GM19328 (cell line): Measurements from ENCODE around the gene TIMM13.

Experiments used
- ATAC-seq: cut with Tn5 transposase; IDR thresholded peaks from one replicate; pipeline ENCODE4 v1.9.1; 2021; ENCODE audit warnings: mild to moderate bottlenecking, moderate library complexity; ENCODE audit not compliant: unreplicated experiment

Gene TIMM13

DNA sequence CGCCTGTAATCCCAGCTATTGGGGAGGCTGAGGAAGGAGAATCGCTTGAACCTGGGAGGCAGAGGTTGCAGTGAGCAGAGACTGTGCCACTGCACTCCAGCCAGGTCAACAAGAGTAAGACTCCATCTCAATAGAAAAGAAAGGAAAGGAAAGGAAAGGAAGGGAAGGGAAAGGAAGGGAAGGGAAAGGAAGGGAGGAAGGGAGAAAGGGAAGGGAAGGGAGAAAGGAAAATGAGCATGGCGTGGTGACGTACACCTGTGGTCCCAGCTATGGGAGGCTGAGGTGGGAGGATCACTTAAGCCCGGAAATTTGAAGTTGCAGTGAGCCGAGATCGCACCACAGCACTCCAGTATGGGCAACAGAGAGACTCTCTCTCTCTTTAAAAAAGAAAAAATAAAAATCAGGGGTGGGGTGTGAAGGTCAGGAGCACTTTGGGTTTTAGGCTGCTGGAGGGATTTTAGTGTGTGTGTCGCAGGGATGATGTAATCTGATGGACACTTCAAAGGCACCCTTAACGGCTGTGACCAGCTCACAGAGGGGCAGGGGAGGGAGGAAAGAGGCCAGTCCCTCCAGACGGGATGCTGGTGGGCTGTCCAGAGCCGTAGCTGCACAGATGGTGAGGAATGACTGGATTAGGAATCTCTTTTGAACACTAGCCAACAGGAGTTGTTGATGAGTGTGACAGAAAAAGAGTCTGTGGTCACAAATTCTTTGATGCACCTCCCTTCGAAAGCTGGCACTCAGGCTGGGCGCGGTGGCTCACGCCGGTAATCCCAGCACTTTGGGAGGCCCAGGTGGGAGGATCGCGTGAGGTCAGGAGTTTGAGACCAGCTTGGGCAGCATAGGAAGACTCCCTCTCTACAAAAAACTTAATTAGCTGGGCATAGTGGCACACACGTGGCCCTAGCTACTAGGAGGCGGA, 39.8 kb downstream of the TIMM13 start:
- no peak for ATAC-seq

GRCh38 chr19:2385053-2385721, 42.2 kb downstream of the TIMM13 start:
- no peak for ATAC-seq

- ATAC-seq, result no peak
These were observed 44.7 kb downstream of the TIMM13 start for GRCh38 chr19:2382530-2383222.

DNA sequence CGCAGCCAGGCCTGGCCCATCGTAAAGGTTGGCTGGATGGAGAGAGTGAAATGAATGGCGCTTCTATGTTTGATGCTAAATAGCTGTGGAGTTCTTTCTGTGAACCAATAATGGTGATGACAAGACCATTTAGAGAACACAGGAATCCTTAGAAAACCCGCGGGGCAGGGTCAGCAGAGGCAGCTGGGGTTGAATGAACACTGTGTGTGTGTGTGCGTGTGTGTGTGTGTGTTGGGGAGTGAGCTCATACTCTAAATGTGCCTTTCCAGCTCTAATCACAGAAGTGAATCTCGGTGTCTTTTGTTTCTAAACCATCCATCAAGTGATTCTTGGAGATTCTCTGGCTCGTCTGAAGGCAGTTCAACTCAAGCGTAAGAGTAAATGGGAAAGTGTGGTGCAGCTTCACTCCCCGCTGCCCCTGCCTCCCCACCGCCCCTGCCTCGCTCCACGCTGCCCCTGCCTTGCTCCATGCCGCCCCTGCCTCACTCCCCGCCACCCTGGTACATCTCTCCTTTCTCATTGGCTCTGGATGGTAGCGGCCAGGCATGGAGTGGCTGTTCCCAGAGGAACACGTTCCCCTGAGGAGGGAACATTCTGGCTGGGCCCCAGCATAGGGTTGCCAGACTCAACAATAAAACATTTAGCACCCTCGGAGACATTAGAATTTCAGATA, 46.1 kb downstream of the TIMM13 start:
- no peak for ATAC-seq

DNA sequence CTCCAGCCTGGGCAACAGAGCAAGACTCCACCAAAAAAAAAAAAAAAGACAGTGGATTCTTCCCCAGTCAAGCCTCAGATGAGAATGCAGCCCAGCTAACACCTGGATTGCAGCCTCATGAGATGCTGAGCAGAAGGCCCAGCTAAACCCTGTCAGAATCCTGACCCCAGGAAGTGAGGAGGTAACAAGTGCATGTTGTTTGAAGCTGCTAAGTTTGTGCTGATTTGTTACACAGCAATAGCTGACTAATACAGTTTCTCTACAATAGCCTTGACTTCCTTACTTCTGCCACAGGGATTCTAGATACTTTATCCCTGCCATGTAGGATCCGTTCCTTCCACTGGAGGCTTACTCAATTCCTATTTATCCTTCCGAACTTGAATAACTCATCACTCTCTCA, 46.8 kb downstream of the TIMM13 start:
- ATAC-seq, result no peak

GRCh38 chr19:2376784-2377519, 50.4 kb downstream of the TIMM13 start:
- ATAC-seq, result no peak
